ENCODE measurements around the gene MYLK3. TPM values are rescaled to one million over a fixed set of nuclear protein-coding genes. Genes with fewer than 3 reads are reported as not detected.

Gene MYLK3
- total RNA-seq, 4 donors from 2014 or later, result not detected

DNA sequence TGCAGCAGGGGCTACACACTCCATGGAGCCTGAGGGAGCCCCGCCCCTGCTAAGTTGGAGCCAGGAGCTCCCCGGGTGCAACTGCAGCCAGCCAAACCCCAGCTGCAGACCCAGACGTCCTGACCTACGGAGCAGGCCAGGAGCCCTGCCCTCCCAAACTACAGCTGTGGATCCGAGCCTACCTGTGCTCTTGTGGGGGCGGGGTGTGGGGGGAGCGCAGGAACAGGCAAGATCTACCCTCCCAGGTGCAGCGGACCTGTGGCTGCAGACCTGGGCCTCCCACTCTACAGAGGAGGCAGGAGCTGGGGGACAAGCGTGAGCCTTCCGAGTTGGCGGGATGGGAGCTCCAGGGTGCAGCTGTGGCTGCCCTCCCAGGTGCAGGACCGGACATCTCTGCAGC is 29.7 kb upstream of the MYLK3 start:
- Histone ChIP-seq H3K27ac (no peak overlapping the region), H3K4me1 (no peaks in the 10 kb centered on the region), H3K36me3 (no peaks in the 10 kb centered on the region), H3K9me3 (no peaks in the 10 kb centered on the region), H3K4me3 (no peak overlapping the region), H3K27me3 (no peaks in the 10 kb centered on the region)
- in situ Hi-C loops (cut with MboI; ENCODE audit: low pct_ligation_motif_present in 1 of 4, low pct_unique_long_range_greater_than_20kb in 1 of 4, low sequenced_read_pairs in 3 of 4) (no loop called here), intact Hi-C loops (cut with DNase I; ENCODE audit: low total_unique reads) (no loop called here)
- DNase-seq, result no peak
- TF ChIP-seq POLR2A (IDR thresholded peaks at IDR 0.05) (no peak), CTCF (IDR thresholded peaks at IDR 0.05) (no peak), EP300 (IDR thresholded peaks at IDR 0.05; ENCODE audit: low read depth) (no peak), POLR2AphosphoS5 (IDR thresholded peaks at IDR 0.05) (no peak)
- 88% methylated on average over 10 of the region's 12 CpGs; no CpG with 5 or more reads in 1 of the 2 donors for WGBS, 2 donors (ENCODE audit: low coverage in 1 of 2)

GRCh38 chr16:46775214-46775613 is 27.1 kb upstream of the MYLK3 start:
- no peak for DNase-seq
- TF ChIP-seq POLR2AphosphoS5 (IDR thresholded peaks at IDR 0.05) (no peak), CTCF (IDR thresholded peaks at IDR 0.05) (no peak), POLR2A (IDR thresholded peaks at IDR 0.05) (no peak), EP300 (IDR thresholded peaks at IDR 0.05; ENCODE audit: low read depth) (no peak)
- in situ Hi-C loops (cut with MboI; ENCODE audit: low pct_ligation_motif_present in 1 of 4, low pct_unique_long_range_greater_than_20kb in 1 of 4, low sequenced_read_pairs in 3 of 4), result no loop called here
- Histone ChIP-seq H3K9me3 (no peaks in the 10 kb centered on the region), H3K36me3 (no peaks in the 10 kb centered on the region), H3K27me3 (no peaks in the 10 kb centered on the region), H3K4me3 (no peak overlapping the region), H3K27ac (no peak overlapping the region), H3K4me1 (no peaks in the 10 kb centered on the region)
- intact Hi-C loops (cut with DNase I; ENCODE audit: low total_unique reads), result no loop called here
- WGBS, 2 donors (ENCODE audit: low coverage in 1 of 2), result 82 to 91% methylated on average over 4 of the region's 4 CpGs

- Histone ChIP-seq H3K27me3 (no peaks in the 10 kb centered on the region), H3K36me3 (no peaks in the 10 kb centered on the region), H3K4me1 (no peaks in the 10 kb centered on the region), H3K27ac (no peak overlapping the region), H3K4me3 (no peak overlapping the region), H3K9me3 (no peaks in the 10 kb centered on the region)
- 59 to 80% methylated on average over 2 to 3 of the region's 3 CpGs for WGBS, 2 donors (ENCODE audit: low coverage in 1 of 2)
- intact Hi-C loops (cut with DNase I; ENCODE audit: low total_unique reads), result no loop called here
- DNase-seq, result no peak
- TF ChIP-seq CTCF (IDR thresholded peaks at IDR 0.05) (no peak), POLR2A (IDR thresholded peaks at IDR 0.05) (no peak), EP300 (IDR thresholded peaks at IDR 0.05; ENCODE audit: low read depth) (no peak), POLR2AphosphoS5 (IDR thresholded peaks at IDR 0.05) (no peak)
- in situ Hi-C loops (cut with MboI; ENCODE audit: low pct_ligation_motif_present in 1 of 4, low pct_unique_long_range_greater_than_20kb in 1 of 4, low sequenced_read_pairs in 3 of 4), result no loop called here
These were observed 26.6 kb upstream of the MYLK3 start for GRCh38 chr16:46774743-46775177.

- intact Hi-C loops (cut with DNase I; ENCODE audit: low total_unique reads) (no loop called here), in situ Hi-C loops (cut with MboI; ENCODE audit: low pct_ligation_motif_present in 1 of 4, low pct_unique_long_range_greater_than_20kb in 1 of 4, low sequenced_read_pairs in 3 of 4) (no loop called here)
- DNase-seq, result no peak
- H3K27ac ChIP-seq, result no peak overlapping the region
- no peaks in the 10 kb centered on the region for H3K4me1 ChIP-seq
- H3K27me3 ChIP-seq, result no peaks in the 10 kb centered on the region
- H3K4me3 ChIP-seq, result no peak overlapping the region
- TF ChIP-seq CTCF (IDR thresholded peaks at IDR 0.05), result no peak
- no peak for TF ChIP-seq POLR2AphosphoS5 (IDR thresholded peaks at IDR 0.05)
- no peak for TF ChIP-seq POLR2A (IDR thresholded peaks at IDR 0.05)
- TF ChIP-seq EP300 (IDR thresholded peaks at IDR 0.05; ENCODE audit: low read depth), result no peak
- H3K9me3 ChIP-seq, result no peaks in the 10 kb centered on the region
- no peaks in the 10 kb centered on the region for H3K36me3 ChIP-seq
- 85 to 98% methylated on average over 4 of the region's 4 CpGs for WGBS, 2 donors (ENCODE audit: low coverage in 1 of 2)
These were observed 24.3 kb upstream of the MYLK3 start for GRCh38 chr16:46772463-46772862.
